A673 (cell line): ENCODE data around the gene ARID3A.
"Not testable (repeated sequence)": the region's sequence is repeated elsewhere in the genome, so short reads cannot be mapped to it uniquely, and the experiment has no call there.

Experiments used
- CTCF ChIP-seq: fragments of 300-800, 200-600 bp; sonication (generic); conservative IDR thresholded peaks from 2 replicates; pipeline ENCODE4 v1.5.1; 2017; ENCODE audit warnings: low read depth, mild to moderate bottlenecking, antibody characterized with exemption, low read length, moderate library complexity, mixed read lengths
- EZH2 ChIP-seq: fragments of 200-600 bp; sonication (generic); IDR thresholded peaks from 2 replicates; pipeline ENCODE4 v1.6.1; 2017; ENCODE audit warnings: borderline replicate concordance, low read depth, mild to moderate bottlenecking, mixed read lengths, antibody characterized with exemption, low read length; ENCODE audit not compliant: poor library complexity, severe bottlenecking

GRCh38 chr19:891421-892200, 34.2 kb upstream of the ARID3A start:
- TF ChIP-seq CTCF, EZH2: not testable (repeated sequence)
